KMS-11 (cell line): ENCODE results near the gene HES4.

ENCODE experiments used
- H2AFZ ChIP-seq: fragments of 200-600 bp; sonication (generic); 2 replicates; pipeline ENCODE4 v1.6.1; 2016; ENCODE audit warnings: antibody characterized with exemption, mixed run types, low read depth
- H3K27ac ChIP-seq: fragments of 200-600 bp; sonication (generic); 2 replicates; pipeline ENCODE4 v1.6.1; 2016; ENCODE audit warnings: mild to moderate bottlenecking, mixed run types
- H3K27me3 ChIP-seq: fragments of 200-600 bp; sonication (generic); 2 replicates; pipeline ENCODE4 v1.6.1; 2017; ENCODE audit warnings: mild to moderate bottlenecking, low read depth, mixed run types, moderate library complexity; ENCODE audit not compliant: insufficient read depth
- H3K36me3 ChIP-seq: fragments of 200-600 bp; sonication (generic); 2 replicates; pipeline ENCODE4 v1.6.1; 2017; ENCODE audit warnings: mild to moderate bottlenecking, mixed run types; ENCODE audit not compliant: insufficient read depth
- H3K4me1 ChIP-seq: fragments of 200-600 bp; sonication (generic); 2 replicates; pipeline ENCODE4 v1.6.1; 2016; ENCODE audit warnings: mild to moderate bottlenecking, low read depth, mixed run types; ENCODE audit not compliant: poor library complexity, severe bottlenecking
- H3K4me2 ChIP-seq: fragments of 200-600 bp; sonication (generic); 2 replicates; pipeline ENCODE4 v1.7.0; 2016; ENCODE audit warnings: mild to moderate bottlenecking, mixed run types
- H3K4me3 ChIP-seq: fragments of 200-600 bp; sonication (generic); IDR thresholded peaks from 2 replicates; pipeline ENCODE4 v1.6.1; 2017; ENCODE audit warnings: low read depth, low read length, mixed read lengths; ENCODE audit not compliant: insufficient read depth
- H3K79me2 ChIP-seq: fragments of 200-600 bp; sonication (generic); 2 replicates; pipeline ENCODE4 v1.6.1; 2016; ENCODE audit warnings: low read depth, mixed run types; ENCODE audit not compliant: insufficient read depth
- H3K9ac ChIP-seq: fragments of 200-600 bp; sonication (generic); 2 replicates; pipeline ENCODE4 v1.6.1; 2016; ENCODE audit warnings: mild to moderate bottlenecking, mixed run types
- H4K20me1 ChIP-seq: fragments of 200-600 bp; sonication (generic); 2 replicates; pipeline ENCODE4 v1.6.1; 2016; ENCODE audit warnings: mild to moderate bottlenecking, mixed run types; ENCODE audit not compliant: insufficient read depth
- TF ChIP-seq, protein P1 (sequence below): fragments of 200-600 bp; sonication (generic); conservative IDR thresholded peaks from 2 replicates; pipeline ENCODE4 v1.6.1; 2017; ENCODE audit warnings: low read depth, mild to moderate bottlenecking, antibody characterized with exemption, low read length, moderate library complexity, mixed read lengths

Gene HES4

GRCh38 chr1:999725-1000356 lies at the start of gene HES4:
Gene HES4, minus strand, starts transcription at chr1:1000097. Its CDS starts 124 bp downstream, at chr1:999973.
- Histone ChIP-seq H3K36me3 (no peaks in the 10 kb centered on the region), H3K9ac (no peak within 1 kb of the TSS), H2AFZ (no peak within 1 kb of the TSS)

DNA sequence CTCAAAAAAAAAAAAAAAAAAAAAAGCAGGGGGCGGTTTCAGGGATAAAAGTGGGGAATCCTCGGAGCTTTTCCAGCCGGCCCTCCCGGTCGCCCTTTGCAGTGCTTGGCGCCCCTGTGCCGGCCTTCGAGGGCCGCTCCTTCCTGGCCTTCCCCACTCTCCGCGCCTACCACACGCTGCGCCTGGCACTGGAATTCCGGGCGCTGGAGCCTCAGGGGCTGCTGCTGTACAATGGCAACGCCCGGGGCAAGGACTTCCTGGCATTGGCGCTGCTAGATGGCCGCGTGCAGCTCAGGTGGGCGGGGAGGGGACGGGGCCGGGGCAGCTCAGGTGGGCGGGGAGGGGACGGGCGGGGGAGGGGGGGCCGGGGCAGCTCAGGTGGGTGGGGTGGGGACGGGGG lies 48.9 kb upstream of the HES4 start:
- no peaks in the 10 kb centered on the region for H3K36me3 ChIP-seq
- H3K4me3 ChIP-seq = no peak overlapping the region
- no peak overlapping the region for H3K27ac ChIP-seq
- no peaks in the 10 kb centered on the region for H4K20me1 ChIP-seq
- H2AFZ ChIP-seq = no peak overlapping the region
- no peak overlapping the region for H3K4me2 ChIP-seq
- H3K27me3 ChIP-seq = peaks cover 47% of the 10 kb centered on the region
- no peaks in the 10 kb centered on the region for H3K79me2 ChIP-seq
- TF ChIP-seq, protein P1, sequence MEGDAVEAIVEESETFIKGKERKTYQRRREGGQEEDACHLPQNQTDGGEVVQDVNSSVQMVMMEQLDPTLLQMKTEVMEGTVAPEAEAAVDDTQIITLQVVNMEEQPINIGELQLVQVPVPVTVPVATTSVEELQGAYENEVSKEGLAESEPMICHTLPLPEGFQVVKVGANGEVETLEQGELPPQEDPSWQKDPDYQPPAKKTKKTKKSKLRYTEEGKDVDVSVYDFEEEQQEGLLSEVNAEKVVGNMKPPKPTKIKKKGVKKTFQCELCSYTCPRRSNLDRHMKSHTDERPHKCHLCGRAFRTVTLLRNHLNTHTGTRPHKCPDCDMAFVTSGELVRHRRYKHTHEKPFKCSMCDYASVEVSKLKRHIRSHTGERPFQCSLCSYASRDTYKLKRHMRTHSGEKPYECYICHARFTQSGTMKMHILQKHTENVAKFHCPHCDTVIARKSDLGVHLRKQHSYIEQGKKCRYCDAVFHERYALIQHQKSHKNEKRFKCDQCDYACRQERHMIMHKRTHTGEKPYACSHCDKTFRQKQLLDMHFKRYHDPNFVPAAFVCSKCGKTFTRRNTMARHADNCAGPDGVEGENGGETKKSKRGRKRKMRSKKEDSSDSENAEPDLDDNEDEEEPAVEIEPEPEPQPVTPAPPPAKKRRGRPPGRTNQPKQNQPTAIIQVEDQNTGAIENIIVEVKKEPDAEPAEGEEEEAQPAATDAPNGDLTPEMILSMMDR = no peak
- no peak overlapping the region for H3K9ac ChIP-seq
- no peaks in the 10 kb centered on the region for H3K4me1 ChIP-seq

More at GRCh38 chr1:999725-1000356, at the start of gene HES4:
- Histone ChIP-seq H3K79me2 (no peaks in the 10 kb centered on the region), H3K4me3 (no peak within 1 kb of the TSS), H4K20me1 (no peaks in the 10 kb centered on the region), H3K27ac (no peak within 1 kb of the TSS), H3K4me2 (no peak within 1 kb of the TSS), H3K27me3 (peaks cover 67% of the 10 kb centered on the region), H3K4me1 (peaks cover 8% of the 10 kb centered on the region)
- TF ChIP-seq, protein P1 = no peak

GRCh38 chr1:1047963-1048362 lies 48.1 kb upstream of the HES4 start:
- H3K36me3 ChIP-seq = no peaks in the 10 kb centered on the region
- no peaks in the 10 kb centered on the region for H3K4me1 ChIP-seq
- H3K27ac ChIP-seq = no peak overlapping the region

DNA sequence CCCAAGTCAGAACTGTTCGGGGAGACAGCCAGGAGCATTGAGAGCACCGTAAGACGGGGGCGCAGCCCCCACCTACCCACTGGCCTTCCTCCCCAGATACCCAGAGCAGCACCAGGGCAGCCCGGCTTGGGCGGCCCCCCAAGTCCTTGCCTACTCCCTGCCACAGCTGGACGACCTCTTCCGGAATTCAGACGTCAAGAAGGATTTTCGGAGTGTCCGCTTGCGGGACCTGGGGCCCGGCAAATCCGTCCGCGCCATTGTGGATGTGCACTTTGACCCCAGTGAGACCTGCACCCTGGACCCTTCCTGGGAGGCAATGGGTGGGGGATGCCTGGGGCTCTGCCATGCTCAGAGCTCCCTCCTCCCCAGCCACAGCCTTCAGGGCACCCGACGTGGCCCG lies 47.5 kb upstream of the HES4 start:
- Histone ChIP-seq H3K36me3 (no peaks in the 10 kb centered on the region), H3K4me3 (no peak overlapping the region), H3K4me1 (no peaks in the 10 kb centered on the region), H4K20me1 (no peaks in the 10 kb centered on the region), H3K27ac (no peak overlapping the region), H3K9ac (no peak overlapping the region), H2AFZ (no peak overlapping the region), H3K4me2 (no peak overlapping the region), H3K79me2 (no peaks in the 10 kb centered on the region), H3K27me3 (peaks cover 34% of the 10 kb centered on the region)
- TF ChIP-seq, protein P1 = no peak

More at GRCh38 chr1:1047963-1048362, 48.1 kb upstream of the HES4 start:
- TF ChIP-seq, protein P1 = no peak
- Histone ChIP-seq H3K4me3 (no peak overlapping the region), H3K9ac (no peak overlapping the region), H3K79me2 (no peaks in the 10 kb centered on the region), H4K20me1 (no peaks in the 10 kb centered on the region), H3K27me3 (peaks cover 39% of the 10 kb centered on the region), H2AFZ (no peak overlapping the region), H3K4me2 (no peak overlapping the region)
